Neural cell (in vitro differentiated cells): Measurements from ENCODE around the gene UNC5B.

Source experiments
- CTCF ChIP-seq: fragments of 450-650 bp; IDR thresholded peaks from 2 replicates; pipeline ENCODE4 v1.5.1; 2014; ENCODE audit warnings: antibody characterized with exemption, mild to moderate bottlenecking, moderate library complexity; ENCODE audit not compliant: poor library complexity, severe bottlenecking
- EP300 ChIP-seq: fragments of 450-650 bp; conservative IDR thresholded peaks from 2 replicates; pipeline ENCODE4 v1.6.1; 2014; ENCODE audit warnings: antibody characterized with exemption, mild to moderate bottlenecking, moderate library complexity; ENCODE audit not compliant: poor library complexity, severe bottlenecking
- SMC3 ChIP-seq: fragments of 450-650 bp; conservative IDR thresholded peaks from 2 replicates; pipeline ENCODE4 v1.6.1; 2014; ENCODE audit warnings: antibody characterized with exemption, mild to moderate bottlenecking, moderate library complexity; ENCODE audit not compliant: poor library complexity
- TAF1 ChIP-seq: IDR thresholded peaks from 2 replicates; pipeline ENCODE4 v1.6.1; 2012; ENCODE audit warnings: low read depth

GRCh38 chr10:71234004-71234894 is 21.9 kb downstream of the UNC5B start:
- TF ChIP-seq CTCF (no peak), TAF1 (no peak), SMC3 (no peak), EP300 (no peak)
